ENCODE data around the gene PRRT1. TPM values are rescaled to one million over a fixed set of nuclear protein-coding genes. Genes with fewer than 3 reads are reported as not detected.
"Not testable (repeated sequence)": the region's sequence is repeated elsewhere in the genome, so short reads cannot be mapped to it uniquely, and the experiment has no call there.

Gene PRRT1
- total RNA-seq (2014; rRNA removed; shearing (Covaris generic); ENCODE audit: low replicate concordance): not detected in 2 replicates

GRCh38 chr6:32151863-32152768 lies at the start of gene PRRT1:
TSS of gene PRRT1 (minus strand) at chr6:32151939. CDS start at chr6:32151827, 112 bp downstream.
- in situ Hi-C loops (cut with HindIII; ENCODE audit: low pct_unique_long_range_greater_than_20kb, low sequenced_read_pairs): no loop called here

GRCh38 chr6:32200711-32201475 lies 49.2 kb upstream of the PRRT1 start:
- in situ Hi-C loops (cut with HindIII; ENCODE audit: low pct_unique_long_range_greater_than_20kb, low sequenced_read_pairs): no loop called here

More at GRCh38 chr6:32151863-32152768, at the start of gene PRRT1:
- no peak for DNase-seq (ENCODE audit: low read depth)

DNA sequence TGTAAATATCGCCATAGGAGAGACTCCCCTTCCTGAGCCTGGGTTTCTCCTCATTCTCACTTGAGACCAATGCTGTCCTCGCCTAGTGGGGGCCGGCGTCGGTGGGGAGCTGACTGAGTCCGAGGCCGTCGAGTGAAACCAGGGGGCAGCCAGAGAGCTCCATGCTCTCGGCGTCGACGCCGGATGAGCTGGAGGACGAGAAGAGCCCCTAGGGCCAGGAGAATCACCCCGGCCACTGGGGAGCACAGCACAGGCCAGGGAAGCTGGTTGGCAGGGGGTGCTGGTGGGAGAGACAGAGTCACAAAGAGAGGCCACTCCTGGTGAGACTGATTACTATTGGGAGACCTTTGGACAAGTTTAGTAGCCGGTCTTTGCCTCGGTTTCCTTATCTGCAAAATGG lies 47.1 kb upstream of the PRRT1 start:
- DNase-seq (ENCODE audit: low read depth): no peak
- in situ Hi-C loops (cut with HindIII; ENCODE audit: low pct_unique_long_range_greater_than_20kb, low sequenced_read_pairs): no loop called here

More at GRCh38 chr6:32200711-32201475, 49.2 kb upstream of the PRRT1 start:
- DNase-seq (ENCODE audit: low read depth): no peak

GRCh38 chr6:32198345-32198696 lies 46.6 kb upstream of the PRRT1 start:
- in situ Hi-C loops (cut with HindIII; ENCODE audit: low pct_unique_long_range_greater_than_20kb, low sequenced_read_pairs): no loop called here
- no peak for DNase-seq (ENCODE audit: low read depth)

GRCh38 chr6:32196682-32197616 lies 45.2 kb upstream of the PRRT1 start:
- in situ Hi-C loops (cut with HindIII; ENCODE audit: low pct_unique_long_range_greater_than_20kb, low sequenced_read_pairs): no loop called here
- no peak for DNase-seq (ENCODE audit: low read depth)

GRCh38 chr6:32195902-32196681 lies 44.4 kb upstream of the PRRT1 start:
- peak; percentile 69 for DNase-seq (ENCODE audit: low read depth)
- in situ Hi-C loops (cut with HindIII; ENCODE audit: low pct_unique_long_range_greater_than_20kb, low sequenced_read_pairs): no loop called here

- in situ Hi-C loops (cut with HindIII; ENCODE audit: low pct_unique_long_range_greater_than_20kb, low sequenced_read_pairs): no loop called here
Observed at GRCh38 chr6:32195652-32195901, 43.8 kb upstream of the PRRT1 start.

GRCh38 chr6:32194825-32195651 lies 43.3 kb upstream of the PRRT1 start:
- no peak for DNase-seq (ENCODE audit: low read depth)
- in situ Hi-C loops (cut with HindIII; ENCODE audit: low pct_unique_long_range_greater_than_20kb, low sequenced_read_pairs): no loop called here

More at GRCh38 chr6:32195652-32195901, 43.8 kb upstream of the PRRT1 start:
- DNase-seq (ENCODE audit: low read depth): peak; percentile 100

- no peak for DNase-seq (ENCODE audit: low read depth)
- in situ Hi-C loops (cut with HindIII; ENCODE audit: low pct_unique_long_range_greater_than_20kb, low sequenced_read_pairs): no loop called here
Observed at GRCh38 chr6:32194388-32194787, 42.6 kb upstream of the PRRT1 start.

DNA sequence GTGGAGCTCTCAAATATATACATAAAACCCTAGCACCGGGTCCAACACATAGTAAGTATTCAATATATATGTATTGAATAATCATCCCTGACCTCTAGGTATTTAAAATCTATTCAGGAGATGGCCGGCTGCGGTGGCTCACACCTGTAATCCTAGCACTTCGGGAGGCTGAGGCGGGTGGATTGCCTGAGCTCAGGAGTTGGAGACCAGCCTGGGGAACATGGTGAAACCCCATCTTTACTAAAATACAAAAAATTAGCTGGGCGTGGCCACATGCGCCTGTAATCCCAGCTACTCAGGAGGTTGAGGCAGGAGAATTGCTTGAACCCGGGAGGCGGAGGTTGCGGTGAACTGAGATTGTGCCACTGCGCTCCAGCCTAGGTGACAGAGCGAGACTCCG lies 41.4 kb upstream of the PRRT1 start:
- in situ Hi-C loops (cut with HindIII; ENCODE audit: low pct_unique_long_range_greater_than_20kb, low sequenced_read_pairs); DNase-seq (ENCODE audit: low read depth): not testable (repeated sequence)

GRCh38 chr6:32192608-32193039 lies 40.9 kb upstream of the PRRT1 start, which contains the start of gene GPSM3:
TSS of gene GPSM3 (minus strand) at chr6:32192643. CDS start at chr6:32192513, 130 bp downstream.
- no peak for DNase-seq (ENCODE audit: low read depth)
- in situ Hi-C loops (cut with HindIII; ENCODE audit: low pct_unique_long_range_greater_than_20kb, low sequenced_read_pairs): no loop called here

GRCh38 chr6:32191696-32192607 lies 40.2 kb upstream of the PRRT1 start:
- in situ Hi-C loops (cut with HindIII; ENCODE audit: low pct_unique_long_range_greater_than_20kb, low sequenced_read_pairs): no loop called here
- no peak for DNase-seq (ENCODE audit: low read depth)

DNA sequence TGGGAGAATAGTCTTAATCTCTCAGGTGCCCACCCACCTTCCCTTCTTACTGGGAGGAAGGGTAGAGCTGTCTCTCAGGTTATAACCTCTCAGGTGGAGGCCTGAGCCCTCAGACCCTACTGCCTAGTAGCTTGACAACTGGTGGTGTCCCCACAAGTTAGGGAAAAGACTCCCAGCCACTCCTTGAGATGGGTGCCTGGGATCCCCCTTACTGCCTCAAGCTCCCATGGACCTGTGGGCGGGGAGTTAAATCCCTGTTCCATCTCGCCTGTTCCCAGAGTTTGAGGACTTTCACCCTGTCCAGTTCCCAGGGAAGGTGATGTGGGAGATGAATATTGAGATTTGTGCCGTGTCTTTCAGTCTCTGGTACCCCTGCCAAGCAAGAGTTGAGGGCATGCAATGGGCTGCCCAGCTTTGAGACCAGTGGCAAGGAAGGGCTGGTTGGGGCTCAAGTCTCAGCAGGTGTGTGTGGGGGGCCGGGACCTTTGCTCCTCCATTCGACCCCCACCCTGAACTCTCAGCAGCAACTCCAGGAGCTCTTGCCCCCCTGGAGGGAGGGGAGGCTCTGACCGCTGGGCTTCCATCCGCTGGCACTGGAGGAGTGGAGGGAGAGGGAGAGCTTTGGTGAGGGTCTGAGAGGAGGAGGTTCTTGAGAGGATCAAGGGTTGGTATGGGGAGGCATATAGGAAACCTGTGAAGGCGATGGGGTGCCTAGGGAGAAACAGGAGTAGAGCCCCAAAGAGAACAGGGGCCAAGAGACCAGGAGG lies 39.4 kb upstream of the PRRT1 start:
- in situ Hi-C loops (cut with HindIII; ENCODE audit: low pct_unique_long_range_greater_than_20kb, low sequenced_read_pairs): no loop called here
- DNase-seq (ENCODE audit: low read depth): no peak

DNA sequence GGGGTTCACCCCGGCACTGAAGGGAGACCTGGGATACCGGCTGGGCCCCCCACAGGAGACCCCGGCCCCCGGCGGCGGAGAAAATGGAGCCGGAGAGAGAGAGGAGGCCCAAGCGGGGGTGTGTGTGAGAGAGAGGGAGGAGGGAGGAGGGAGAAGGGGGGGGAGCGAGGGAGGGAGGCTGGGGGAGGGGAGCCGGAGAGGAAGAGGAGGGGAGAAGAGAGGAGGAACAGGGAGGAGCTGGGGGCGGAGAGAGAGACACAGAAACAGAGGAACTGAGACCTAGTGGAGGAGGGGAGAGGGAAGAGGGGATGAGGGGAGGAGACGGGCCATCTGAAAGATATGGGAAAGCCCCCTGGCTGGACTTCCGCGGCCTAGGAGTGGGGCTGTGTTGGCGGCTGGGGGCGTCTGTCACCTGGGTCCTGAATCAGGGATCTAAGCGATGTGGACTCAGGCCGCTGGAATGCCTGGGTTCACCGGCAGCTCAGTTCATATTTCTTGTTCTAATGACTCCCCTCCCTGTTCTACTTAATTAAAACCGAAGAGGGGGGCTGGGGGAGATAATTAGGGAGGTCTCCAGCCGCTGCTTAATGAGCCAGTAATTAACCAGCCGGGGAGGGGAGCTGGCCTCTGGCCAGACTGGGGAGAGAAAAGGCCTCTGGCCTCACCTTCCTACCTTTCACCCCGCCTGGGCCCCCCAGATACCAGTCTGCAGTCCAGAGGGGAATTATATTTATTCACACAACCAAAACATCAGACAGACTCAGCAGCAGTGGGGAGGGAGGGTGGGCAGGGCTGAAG lies 38.5 kb upstream of the PRRT1 start, which contains the start of gene PBX2:
Gene PBX2 (minus strand): TSS at position 149 of the 798 bp plus-strand sequence. CDS start 287 bp downstream, outside the sequence.
- DNase-seq (ENCODE audit: low read depth): peak; percentile 89
- in situ Hi-C loops (cut with HindIII; ENCODE audit: low pct_unique_long_range_greater_than_20kb, low sequenced_read_pairs): no loop called here
